Measurements from ENCODE around the gene MESD.

- TF ChIP-seq CTCF (IDR thresholded peaks at IDR 0.05; ENCODE audit: poor library complexity, severe bottlenecking) (no peak), EZH2 (IDR thresholded peaks at IDR 0.05; ENCODE audit: borderline replicate concordance, insufficient read depth, low read length, poor library complexity, severe bottlenecking) (no peak), REST (IDR thresholded peaks at IDR 0.05; ENCODE audit: borderline replicate concordance) (peak; percentile 62), POLR2AphosphoS5 (IDR thresholded peaks at IDR 0.05) (peak; percentile 88), MXI1 (conservative IDR thresholded peaks at IDR 0.05; ENCODE audit: poor library complexity, severe bottlenecking) (no peak)
Observed at GRCh38 chr15:81000624-81001151, 11.1 kb upstream of the MESD start, which contains the start of gene TLNRD1.
